ENCODE results near the gene SUPT3H.

- TF ChIP-seq YY1 (IDR thresholded peaks at IDR 0.05; ENCODE audit: low read depth) (no peak), RAD21 (IDR thresholded peaks at IDR 0.05; ENCODE audit: low read depth) (no peak), MAX (IDR thresholded peaks at IDR 0.05) (no peak), CREB1 (IDR thresholded peaks at IDR 0.05; ENCODE audit: low read depth) (no peak), EP300 (IDR thresholded peaks at IDR 0.05; ENCODE audit: borderline replicate concordance) (no peak)
Observed at GRCh38 chr6:45155341-45155894, 222.3 kb downstream of the SUPT3H start.
